ENCODE results near the gene CACNA1H. TPM values are rescaled to one million over a fixed set of nuclear protein-coding genes. Genes with fewer than 3 reads are reported as not detected.

Gene CACNA1H
- total RNA-seq, 1 experiment from 2014 or later, result 31.1 TPM

DNA sequence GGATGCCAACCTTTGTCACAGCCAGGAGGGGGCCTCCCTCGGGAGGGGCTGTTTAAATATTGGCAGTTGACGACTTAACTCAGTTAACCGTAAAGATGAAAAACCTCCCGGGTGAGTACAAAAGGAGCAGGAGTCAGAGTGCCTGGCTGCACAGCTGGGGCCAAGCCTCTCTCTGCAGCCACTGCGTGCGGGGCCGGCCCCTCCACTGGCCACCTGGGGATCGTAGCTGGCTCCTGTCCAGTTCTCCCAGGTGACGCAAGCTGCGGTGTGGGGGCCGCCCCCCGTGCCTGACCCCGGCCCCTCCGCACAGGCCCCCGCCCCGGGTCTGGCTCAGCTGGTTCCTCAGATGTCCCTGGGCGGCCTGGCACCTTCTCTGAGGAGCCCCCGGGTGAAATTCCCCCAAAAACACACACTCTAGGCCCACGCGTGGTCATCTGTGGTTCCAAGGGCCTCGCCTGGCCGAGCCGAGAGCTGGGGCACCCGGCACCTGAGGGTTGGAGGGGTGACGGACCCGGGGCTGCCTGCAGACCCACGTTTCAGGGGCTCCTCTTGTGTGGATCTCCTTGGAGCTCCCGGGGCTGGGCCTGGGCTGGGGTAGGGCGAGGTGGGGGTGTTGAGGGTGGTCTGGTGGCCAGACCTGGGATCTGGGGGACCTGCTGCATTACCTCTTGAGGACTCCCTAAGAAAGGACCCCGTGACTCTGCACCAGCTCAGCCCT, 7.4 kb upstream of the CACNA1H start:
- intact Hi-C loops (cut with micrococcal nuclease; ENCODE audit: unreplicated experiment), result no loop called here
- POLR2A ChIA-PET, result no interaction called here
- TF ChIP-seq POLR2AphosphoS5 (IDR thresholded peaks at IDR 0.05; ENCODE audit: low read depth, low read length) (no peak), SIN3A (IDR thresholded peaks at IDR 0.05; ENCODE audit: borderline replicate concordance, insufficient read depth, low read depth, low read length) (no peak), TCF7L2 (IDR thresholded peaks at IDR 0.05; ENCODE audit: low read depth, low read length) (peak; percentile 46; the same call in 1 of the 2 replicates)
- TF ChIP-seq, protein P1, sequence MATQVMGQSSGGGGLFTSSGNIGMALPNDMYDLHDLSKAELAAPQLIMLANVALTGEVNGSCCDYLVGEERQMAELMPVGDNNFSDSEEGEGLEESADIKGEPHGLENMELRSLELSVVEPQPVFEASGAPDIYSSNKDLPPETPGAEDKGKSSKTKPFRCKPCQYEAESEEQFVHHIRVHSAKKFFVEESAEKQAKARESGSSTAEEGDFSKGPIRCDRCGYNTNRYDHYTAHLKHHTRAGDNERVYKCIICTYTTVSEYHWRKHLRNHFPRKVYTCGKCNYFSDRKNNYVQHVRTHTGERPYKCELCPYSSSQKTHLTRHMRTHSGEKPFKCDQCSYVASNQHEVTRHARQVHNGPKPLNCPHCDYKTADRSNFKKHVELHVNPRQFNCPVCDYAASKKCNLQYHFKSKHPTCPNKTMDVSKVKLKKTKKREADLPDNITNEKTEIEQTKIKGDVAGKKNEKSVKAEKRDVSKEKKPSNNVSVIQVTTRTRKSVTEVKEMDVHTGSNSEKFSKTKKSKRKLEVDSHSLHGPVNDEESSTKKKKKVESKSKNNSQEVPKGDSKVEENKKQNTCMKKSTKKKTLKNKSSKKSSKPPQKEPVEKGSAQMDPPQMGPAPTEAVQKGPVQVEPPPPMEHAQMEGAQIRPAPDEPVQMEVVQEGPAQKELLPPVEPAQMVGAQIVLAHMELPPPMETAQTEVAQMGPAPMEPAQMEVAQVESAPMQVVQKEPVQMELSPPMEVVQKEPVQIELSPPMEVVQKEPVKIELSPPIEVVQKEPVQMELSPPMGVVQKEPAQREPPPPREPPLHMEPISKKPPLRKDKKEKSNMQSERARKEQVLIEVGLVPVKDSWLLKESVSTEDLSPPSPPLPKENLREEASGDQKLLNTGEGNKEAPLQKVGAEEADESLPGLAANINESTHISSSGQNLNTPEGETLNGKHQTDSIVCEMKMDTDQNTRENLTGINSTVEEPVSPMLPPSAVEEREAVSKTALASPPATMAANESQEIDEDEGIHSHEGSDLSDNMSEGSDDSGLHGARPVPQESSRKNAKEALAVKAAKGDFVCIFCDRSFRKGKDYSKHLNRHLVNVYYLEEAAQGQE (IDR thresholded peaks at IDR 0.05; ENCODE audit: insufficient read depth in 1 of 2, low read depth in 2 of 2, low read length in 1 of 2), result no peak
- TF ChIP-seq, protein P2, sequence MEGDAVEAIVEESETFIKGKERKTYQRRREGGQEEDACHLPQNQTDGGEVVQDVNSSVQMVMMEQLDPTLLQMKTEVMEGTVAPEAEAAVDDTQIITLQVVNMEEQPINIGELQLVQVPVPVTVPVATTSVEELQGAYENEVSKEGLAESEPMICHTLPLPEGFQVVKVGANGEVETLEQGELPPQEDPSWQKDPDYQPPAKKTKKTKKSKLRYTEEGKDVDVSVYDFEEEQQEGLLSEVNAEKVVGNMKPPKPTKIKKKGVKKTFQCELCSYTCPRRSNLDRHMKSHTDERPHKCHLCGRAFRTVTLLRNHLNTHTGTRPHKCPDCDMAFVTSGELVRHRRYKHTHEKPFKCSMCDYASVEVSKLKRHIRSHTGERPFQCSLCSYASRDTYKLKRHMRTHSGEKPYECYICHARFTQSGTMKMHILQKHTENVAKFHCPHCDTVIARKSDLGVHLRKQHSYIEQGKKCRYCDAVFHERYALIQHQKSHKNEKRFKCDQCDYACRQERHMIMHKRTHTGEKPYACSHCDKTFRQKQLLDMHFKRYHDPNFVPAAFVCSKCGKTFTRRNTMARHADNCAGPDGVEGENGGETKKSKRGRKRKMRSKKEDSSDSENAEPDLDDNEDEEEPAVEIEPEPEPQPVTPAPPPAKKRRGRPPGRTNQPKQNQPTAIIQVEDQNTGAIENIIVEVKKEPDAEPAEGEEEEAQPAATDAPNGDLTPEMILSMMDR (IDR thresholded peaks at IDR 0.05), result no peak
- BruUV-seq (replicated peaks), result no TSS peak
- Histone ChIP-seq H3K9me3 (ENCODE audit: control insufficient read depth, insufficient read depth, low read depth, low read length) (no peaks in the 10 kb centered on the region), H3K36me3 (ENCODE audit: control insufficient read depth, insufficient read depth, low read length) (no peaks in the 10 kb centered on the region), H3K27ac (ENCODE audit: low read length) (no peak overlapping the region), H3K27me3 (ENCODE audit: control insufficient read depth, insufficient read depth, low read length) (no peaks in the 10 kb centered on the region), H3K4me1 (ENCODE audit: control insufficient read depth, insufficient read depth, low read length) (peaks cover 8% of the 10 kb centered on the region), H3K4me3 (ENCODE audit: low read depth in 2 of 2, low read length in 2 of 2) (no peak overlapping the region)
- peak; percentile 29; the same call in 1 of the 2 replicates for ATAC-seq
- CTCF ChIA-PET, result interaction anchor here (0.5 kb wide), 1 partner anchor 342 kb away, joined by 6 read pairs; no protein-coding TSS in a partner anchor
- DNase-seq (ENCODE audit: low read depth, low spot score), result no peak
- in situ Hi-C loops (cut with HindIII; ENCODE audit: low pct_unique_long_range_greater_than_20kb, low sequenced_read_pairs), result no loop called here

DNA sequence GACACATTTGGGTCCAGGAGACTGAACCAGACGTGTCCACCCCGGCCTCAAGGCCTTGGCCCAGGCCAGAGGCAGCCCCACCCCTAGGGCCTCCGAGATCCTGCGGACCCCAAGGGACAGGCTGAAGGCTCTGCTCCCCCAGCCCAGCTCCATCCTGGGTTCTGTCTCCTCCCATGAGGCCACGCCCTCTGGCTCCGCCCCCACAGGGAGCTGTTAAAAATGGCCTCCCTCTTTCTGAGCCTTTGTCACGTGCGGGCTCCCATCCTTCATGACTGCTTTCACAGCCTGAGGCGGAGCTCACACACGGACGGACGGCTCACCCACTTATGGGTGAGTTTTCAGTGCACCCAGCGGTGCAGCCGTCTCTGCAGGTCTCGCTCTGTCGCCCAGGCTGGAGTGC, 6.5 kb upstream of the CACNA1H start:
- intact Hi-C loops (cut with micrococcal nuclease; ENCODE audit: unreplicated experiment) (no loop called here), in situ Hi-C loops (cut with HindIII; ENCODE audit: low pct_unique_long_range_greater_than_20kb, low sequenced_read_pairs) (no loop called here)
- ATAC-seq (peak; percentile 33; the same call in 1 of the 2 replicates), DNase-seq (ENCODE audit: low read depth, low spot score) (no peak)
- no peaks in the 10 kb centered on the region for H3K9me3 ChIP-seq (ENCODE audit: control insufficient read depth, insufficient read depth, low read depth, low read length)
- H3K27me3 ChIP-seq (ENCODE audit: control insufficient read depth, insufficient read depth, low read length), result no peaks in the 10 kb centered on the region
- H3K36me3 ChIP-seq (ENCODE audit: control insufficient read depth, insufficient read depth, low read length), result no peaks in the 10 kb centered on the region
- H3K27ac ChIP-seq (ENCODE audit: low read length), result no peak overlapping the region
- BruUV-seq (replicated peaks), result no TSS peak
- H3K4me1 ChIP-seq (ENCODE audit: control insufficient read depth, insufficient read depth, low read length), result peaks cover 10% of the 10 kb centered on the region
- ChIA-PET CTCF (no interaction called here), POLR2A (no interaction called here)
- TF ChIP-seq SIN3A (IDR thresholded peaks at IDR 0.05; ENCODE audit: borderline replicate concordance, insufficient read depth, low read depth, low read length) (no peak), POLR2AphosphoS5 (IDR thresholded peaks at IDR 0.05; ENCODE audit: low read depth, low read length) (no peak), TCF7L2 (IDR thresholded peaks at IDR 0.05; ENCODE audit: low read depth, low read length) (no peak)
- TF ChIP-seq, protein P2 (IDR thresholded peaks at IDR 0.05), result no peak
- TF ChIP-seq, protein P1 (IDR thresholded peaks at IDR 0.05; ENCODE audit: insufficient read depth in 1 of 2, low read depth in 2 of 2, low read length in 1 of 2), result no peak
- no peak overlapping the region for H3K4me3 ChIP-seq (ENCODE audit: low read depth in 2 of 2, low read length in 2 of 2)
